Hepatocyte (in vitro differentiated cells): ENCODE results near the gene TAPT1.

Experiments
- CTCF ChIP-seq: fragments of 200-600 bp; sonication (generic); IDR thresholded peaks from 2 replicates; pipeline ENCODE4 v1.5.1; 2016; ENCODE audit warnings: antibody characterized with exemption, mild to moderate bottlenecking; ENCODE audit not compliant: poor library complexity
- EZH2 ChIP-seq: fragments of 200-600 bp; sonication (generic); IDR thresholded peaks from 2 replicates; pipeline ENCODE4 v1.6.1; 2016; ENCODE audit warnings: antibody characterized with exemption, mild to moderate bottlenecking, borderline replicate concordance
- EZH2phosphoT487 ChIP-seq: fragments of 200-600 bp; sonication (generic); IDR thresholded peaks from one replicate; pipeline ENCODE4 v1.6.1; 2018; ENCODE audit warnings: antibody characterized with exemption, mild to moderate bottlenecking, low read depth, moderate library complexity; ENCODE audit not compliant: unreplicated experiment, severe bottlenecking

- TF ChIP-seq EZH2 (no peak), CTCF (no peak), EZH2phosphoT487 (no peak)
Measured at GRCh38 chr4:16114546-16114945, 111.7 kb downstream of the TAPT1 start.
